Measurements from ENCODE around the gene HCRT. TPM values are rescaled to one million over a fixed set of nuclear protein-coding genes. Genes with fewer than 3 reads are reported as not detected.

HCRT gene
- total and polyA plus RNA-seq, 2 of the 4 experiments (the other 2 are of a cell fraction), result not detected

- ChIA-PET CTCF (no interaction called here), POLR2A (ENCODE audit: unreplicated experiment) (interaction anchor here (0.7 kb wide), 1 partner anchor 49 kb away, joined by 5 read pairs; no protein-coding TSS in a partner anchor)
- no peak overlapping the region for H3K27ac ChIP-seq (ENCODE audit: insufficient read depth, low read length)
- H2AK5ac ChIP-seq (ENCODE audit: low read depth, low read length), result no peak overlapping the region
- no peak overlapping the region for H3K4me2 ChIP-seq (ENCODE audit: low read depth, low read length)
- peaks cover 4% of the 10 kb centered on the region for H3K4me1 ChIP-seq (ENCODE audit: control insufficient read depth, insufficient read depth, low read length)
- intact Hi-C loops (cut with micrococcal nuclease) (no loop called here), in situ Hi-C loops (cut with MboI; ENCODE audit: low sequenced_read_pairs) (no loop called here), dilution Hi-C loops (cut with HindIII; ENCODE audit: low sequenced_read_pairs, unreplicated experiment) (no loop called here)
- peaks cover 3% of the 10 kb centered on the region for H3K9me1 ChIP-seq (ENCODE audit: insufficient read depth, low read length)
- H4K5ac ChIP-seq (ENCODE audit: low read depth, low read length), result no peak overlapping the region
- H3K79me1 ChIP-seq (ENCODE audit: low read depth in 1 of 2, low read length in 2 of 2), result peaks cover 27 to 72% of the 10 kb centered on the region in 2 experiments
- no peaks in the 10 kb centered on the region for H3K27me3 ChIP-seq (ENCODE audit: control insufficient read depth, insufficient read depth, low read length)
- H3K56ac ChIP-seq (ENCODE audit: extremely low read depth, insufficient read depth, low read length), result no peak overlapping the region
- H2BK20ac ChIP-seq (ENCODE audit: low read depth, low read length), result no peak overlapping the region
- no peak overlapping the region for H4K91ac ChIP-seq (ENCODE audit: insufficient read depth, low read depth, low read length)
- no peak overlapping the region for H3K14ac ChIP-seq (replicated peaks; ENCODE audit: low read depth, low read length)
- no peaks in the 10 kb centered on the region for H3K9me3 ChIP-seq (ENCODE audit: control insufficient read depth, insufficient read depth, low read length)
- H2BK15ac ChIP-seq (ENCODE audit: low read depth, low read length), result no peak overlapping the region
- H2BK5ac ChIP-seq (ENCODE audit: low read depth, low read length, poor library complexity, severe bottlenecking), result no peak overlapping the region
- no peak overlapping the region for H2AFZ ChIP-seq (replicated peaks; ENCODE audit: low read length, poor library complexity)
- peaks cover 3% of the 10 kb centered on the region for H3K36me3 ChIP-seq (ENCODE audit: control insufficient read depth, insufficient read depth, low read length)
- no peak overlapping the region for H3K23ac ChIP-seq (ENCODE audit: low read depth, low read length)
- WGBS, 2 experiments (ENCODE audit: extremely low coverage in 2 of 2, insufficient read length in 1 of 2), result no CpG with 5 or more reads among the region's 5 CpGs
- no peak overlapping the region for H4K8ac ChIP-seq (ENCODE audit: low read depth in 2 of 2, low read length in 2 of 2)
- no peak overlapping the region for H3K4ac ChIP-seq (ENCODE audit: low read depth, low read length)
- TF ChIP-seq RFX5 (IDR thresholded peaks at IDR 0.05; ENCODE audit: low read depth, low read length) (no peak), MXI1 (IDR thresholded peaks at IDR 0.05; ENCODE audit: borderline replicate concordance, low read depth, low read length) (no peak), NFE2L2 (IDR thresholded peaks at IDR 0.05; ENCODE audit: low read depth, low read length) (no peak), RAD21 (IDR thresholded peaks at IDR 0.05; ENCODE audit: low read length) (no peak), RCOR1 (IDR thresholded peaks at IDR 0.05; ENCODE audit: insufficient replicate concordance, low read length) (no peak), CEBPB (IDR thresholded peaks at IDR 0.05; ENCODE audit: low read depth, low read length) (no peak), SMC3 (IDR thresholded peaks at IDR 0.05; ENCODE audit: low read depth, low read length) (no peak), MAFK (IDR thresholded peaks at IDR 0.05; ENCODE audit: low read depth, low read length) (no peak), USF2 (IDR thresholded peaks at IDR 0.05; ENCODE audit: low read depth, low read length) (no peak), FOS (IDR thresholded peaks at IDR 0.05; ENCODE audit: low read depth, low read length) (no peak), CHD1 (IDR thresholded peaks at IDR 0.05; ENCODE audit: low read depth, low read length) (no peak), POLR2A (IDR thresholded peaks at IDR 0.05; ENCODE audit: low read depth, low read length) (no peak), MAZ (IDR thresholded peaks at IDR 0.05; ENCODE audit: borderline replicate concordance, low read depth, low read length) (no peak), BHLHE40 (IDR thresholded peaks at IDR 0.05; ENCODE audit: low read depth, low read length) (no peak)
- TF ChIP-seq, protein P1, sequence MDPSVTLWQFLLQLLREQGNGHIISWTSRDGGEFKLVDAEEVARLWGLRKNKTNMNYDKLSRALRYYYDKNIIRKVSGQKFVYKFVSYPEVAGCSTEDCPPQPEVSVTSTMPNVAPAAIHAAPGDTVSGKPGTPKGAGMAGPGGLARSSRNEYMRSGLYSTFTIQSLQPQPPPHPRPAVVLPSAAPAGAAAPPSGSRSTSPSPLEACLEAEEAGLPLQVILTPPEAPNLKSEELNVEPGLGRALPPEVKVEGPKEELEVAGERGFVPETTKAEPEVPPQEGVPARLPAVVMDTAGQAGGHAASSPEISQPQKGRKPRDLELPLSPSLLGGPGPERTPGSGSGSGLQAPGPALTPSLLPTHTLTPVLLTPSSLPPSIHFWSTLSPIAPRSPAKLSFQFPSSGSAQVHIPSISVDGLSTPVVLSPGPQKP (IDR thresholded peaks at IDR 0.05; ENCODE audit: borderline replicate concordance, low read depth, low read length), result no peak
- TF ChIP-seq, protein P2, sequence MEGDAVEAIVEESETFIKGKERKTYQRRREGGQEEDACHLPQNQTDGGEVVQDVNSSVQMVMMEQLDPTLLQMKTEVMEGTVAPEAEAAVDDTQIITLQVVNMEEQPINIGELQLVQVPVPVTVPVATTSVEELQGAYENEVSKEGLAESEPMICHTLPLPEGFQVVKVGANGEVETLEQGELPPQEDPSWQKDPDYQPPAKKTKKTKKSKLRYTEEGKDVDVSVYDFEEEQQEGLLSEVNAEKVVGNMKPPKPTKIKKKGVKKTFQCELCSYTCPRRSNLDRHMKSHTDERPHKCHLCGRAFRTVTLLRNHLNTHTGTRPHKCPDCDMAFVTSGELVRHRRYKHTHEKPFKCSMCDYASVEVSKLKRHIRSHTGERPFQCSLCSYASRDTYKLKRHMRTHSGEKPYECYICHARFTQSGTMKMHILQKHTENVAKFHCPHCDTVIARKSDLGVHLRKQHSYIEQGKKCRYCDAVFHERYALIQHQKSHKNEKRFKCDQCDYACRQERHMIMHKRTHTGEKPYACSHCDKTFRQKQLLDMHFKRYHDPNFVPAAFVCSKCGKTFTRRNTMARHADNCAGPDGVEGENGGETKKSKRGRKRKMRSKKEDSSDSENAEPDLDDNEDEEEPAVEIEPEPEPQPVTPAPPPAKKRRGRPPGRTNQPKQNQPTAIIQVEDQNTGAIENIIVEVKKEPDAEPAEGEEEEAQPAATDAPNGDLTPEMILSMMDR (conservative IDR thresholded peaks at IDR 0.05; ENCODE audit: low read depth, low read length), result no peak
- no peak overlapping the region for H3K18ac ChIP-seq (ENCODE audit: low read depth, low read length)
- no peak for DNase-seq
- no TSS peak for BruUV-seq (replicated peaks)
- no peak overlapping the region for H3K9ac ChIP-seq (ENCODE audit: low read depth, low read length)
- no peak overlapping the region for H2AK9ac ChIP-seq (replicated peaks; ENCODE audit: low read depth, low read length, poor library complexity)
- peaks cover 16% of the 10 kb centered on the region; the same call in 1 of the 2 replicates for H4K20me1 ChIP-seq (ENCODE audit: insufficient read depth, low read length)
- no peak overlapping the region for H3K4me3 ChIP-seq (ENCODE audit: insufficient read depth, low read depth, low read length)
- no peak for ATAC-seq (ENCODE audit: low read depth)
- no peak overlapping the region for H2BK120ac ChIP-seq (ENCODE audit: low read depth, low read length)
Measured at GRCh38 chr17:42230225-42230624, 45.0 kb upstream of the HCRT start.

Measured in IMR-90 (cell line).